ENCODE data around the gene UBE2E3.

The UBE2E3 gene

GRCh38 chr2:180955101-180955500, 25.3 kb upstream of the UBE2E3 start:
- no peak for TF ChIP-seq CTCF (IDR thresholded peaks at IDR 0.05; ENCODE audit: control insufficient read depth, insufficient read depth, low read depth, low read length, missing control alignments)
- no peak overlapping the region for H3K4me3 ChIP-seq (ENCODE audit: control insufficient read depth, low read depth, low read length)
- DNase-seq (ENCODE audit: low read depth), result no peak

- TF ChIP-seq CTCF (IDR thresholded peaks at IDR 0.05; ENCODE audit: control insufficient read depth, insufficient read depth, low read depth, low read length, missing control alignments), result no peak
- no peak overlapping the region for H3K4me3 ChIP-seq (ENCODE audit: control insufficient read depth, low read depth, low read length)
- no peak for DNase-seq (ENCODE audit: low read depth)
These were observed 20.6 kb upstream of the UBE2E3 start for GRCh38 chr2:180959787-180960186.

GRCh38 chr2:180960982-180961381, 19.4 kb upstream of the UBE2E3 start:
- TF ChIP-seq CTCF (IDR thresholded peaks at IDR 0.05; ENCODE audit: control insufficient read depth, insufficient read depth, low read depth, low read length, missing control alignments), result no peak
- H3K4me3 ChIP-seq (ENCODE audit: control insufficient read depth, low read depth, low read length), result no peak overlapping the region
- no peak for DNase-seq (ENCODE audit: low read depth)

- no peak for DNase-seq (ENCODE audit: low read depth)
- no peak overlapping the region for H3K4me3 ChIP-seq (ENCODE audit: control insufficient read depth, low read depth, low read length)
- TF ChIP-seq CTCF (IDR thresholded peaks at IDR 0.05; ENCODE audit: control insufficient read depth, insufficient read depth, low read depth, low read length, missing control alignments), result no peak
These were observed 17.6 kb upstream of the UBE2E3 start for GRCh38 chr2:180962727-180963314.

GRCh38 chr2:180966378-180966777, 14.0 kb upstream of the UBE2E3 start:
- TF ChIP-seq CTCF (IDR thresholded peaks at IDR 0.05; ENCODE audit: control insufficient read depth, insufficient read depth, low read depth, low read length, missing control alignments), result no peak
- no peak for DNase-seq (ENCODE audit: low read depth)
- H3K4me3 ChIP-seq (ENCODE audit: control insufficient read depth, low read depth, low read length), result no peak overlapping the region

GRCh38 chr2:180969124-180969523, 11.3 kb upstream of the UBE2E3 start:
- DNase-seq (ENCODE audit: low read depth), result no peak
- no peak overlapping the region for H3K4me3 ChIP-seq (ENCODE audit: control insufficient read depth, low read depth, low read length)
- no peak for TF ChIP-seq CTCF (IDR thresholded peaks at IDR 0.05; ENCODE audit: control insufficient read depth, insufficient read depth, low read depth, low read length, missing control alignments)

GRCh38 chr2:180970016-180970415, 10.4 kb upstream of the UBE2E3 start:
- no peak for TF ChIP-seq CTCF (IDR thresholded peaks at IDR 0.05; ENCODE audit: control insufficient read depth, insufficient read depth, low read depth, low read length, missing control alignments)
- no peak overlapping the region for H3K4me3 ChIP-seq (ENCODE audit: control insufficient read depth, low read depth, low read length)
- DNase-seq (ENCODE audit: low read depth), result no peak

Measured in AG09309 (cell line).